H9 (cell line): ENCODE measurements around the gene PLA2G5. TPM values are rescaled to one million over a fixed set of nuclear protein-coding genes. Genes with fewer than 3 reads are reported as not detected.

Experiments used
- DNase-seq: peaks from one replicate; pipeline ENCODE4 v3.0.0-alpha.2; 2017
- H2AFZ ChIP-seq: one replicate; pipeline ENCODE4 v1.6.1; 2013; ENCODE audit warnings: mild to moderate bottlenecking, low read length, control low read depth, moderate library complexity
- H2AK5ac ChIP-seq: 2 replicates; pipeline ENCODE4 v1.6.1; 2013; ENCODE audit warnings: low read length, control low read depth, mixed read lengths; ENCODE audit not compliant: insufficient read length
- H2BK120ac ChIP-seq: one replicate; pipeline ENCODE4 v1.6.1; 2013; ENCODE audit warnings: low read depth, mild to moderate bottlenecking, low read length, control low read depth, inconsistent platforms; ENCODE audit not compliant: poor library complexity, severe bottlenecking
- H2BK12ac ChIP-seq: 2 replicates; pipeline ENCODE4 v1.6.1; 2013; ENCODE audit warnings: low read length, control low read depth, mixed read lengths, low read depth; ENCODE audit not compliant: insufficient read length
- H2BK15ac ChIP-seq: 2 replicates; pipeline ENCODE4 v1.6.1; 2013; ENCODE audit warnings: low read depth, low read length, control low read depth
- H2BK20ac ChIP-seq: one replicate; pipeline ENCODE4 v1.6.1; 2013; ENCODE audit warnings: low read depth, mild to moderate bottlenecking, low read length, control low read depth, inconsistent platforms; ENCODE audit not compliant: poor library complexity, severe bottlenecking
- H2BK5ac ChIP-seq: 2 replicates; pipeline ENCODE4 v1.6.1; 2013; ENCODE audit warnings: low read length, control low read depth, mixed read lengths; ENCODE audit not compliant: insufficient read length
- H3K14ac ChIP-seq: 2 replicates; pipeline ENCODE4 v1.6.1; 2013; ENCODE audit warnings: low read length, control low read depth; ENCODE audit not compliant: insufficient read depth
- H3K18ac ChIP-seq: 2 replicates; pipeline ENCODE4 v1.6.1; 2013; ENCODE audit warnings: low read depth, mild to moderate bottlenecking, mixed read lengths, low read length, control low read depth; ENCODE audit not compliant: insufficient read length
- H3K23ac ChIP-seq: 2 replicates; pipeline ENCODE4 v1.6.1; 2013; ENCODE audit warnings: low read length, control low read depth, mixed read lengths, low read depth; ENCODE audit not compliant: insufficient read length
- H3K23me2 ChIP-seq: 2 replicates; pipeline ENCODE4 v1.6.1; 2013; ENCODE audit warnings: low read depth, mild to moderate bottlenecking, mixed read lengths, low read length, control low read depth; ENCODE audit not compliant: insufficient read length, poor library complexity, severe bottlenecking
- H3K27ac ChIP-seq: 2 replicates; pipeline ENCODE4 v1.5.1; 2013; ENCODE audit warnings: low read length, control low read depth, mixed read lengths, low read depth; ENCODE audit not compliant: insufficient read length
- H3K27me3 ChIP-seq: 2 replicates; pipeline ENCODE4 v1.6.1; 2013; ENCODE audit warnings: low read length, control low read depth, inconsistent platforms; ENCODE audit not compliant: insufficient read depth
- H3K4ac ChIP-seq: 2 replicates; pipeline ENCODE4 v1.6.1; 2013; ENCODE audit warnings: low read depth, mild to moderate bottlenecking, control low read depth, inconsistent platforms, low read length, moderate library complexity
- H3K4me1 ChIP-seq: 2 replicates; pipeline ENCODE4 v1.6.1; 2013; ENCODE audit warnings: low read length, control low read depth, inconsistent platforms; ENCODE audit not compliant: insufficient read depth
- H3K4me2 ChIP-seq: 2 replicates; pipeline ENCODE4 v1.6.1; 2013; ENCODE audit warnings: low read length, control low read depth, mixed read lengths; ENCODE audit not compliant: insufficient read length, insufficient read depth
- H3K56ac ChIP-seq: 2 replicates; pipeline ENCODE4 v1.6.1; 2013; ENCODE audit warnings: low read depth, mild to moderate bottlenecking, mixed read lengths, low read length, control low read depth; ENCODE audit not compliant: insufficient read length
- H3K79me1 ChIP-seq: 2 replicates; pipeline ENCODE4 v1.6.1; 2013; ENCODE audit warnings: low read depth, mild to moderate bottlenecking, moderate library complexity, low read length, control low read depth, inconsistent platforms; ENCODE audit not compliant: insufficient read depth, poor library complexity, severe bottlenecking
- H3K79me2 ChIP-seq: 2 replicates; pipeline ENCODE4 v1.6.1; 2013; ENCODE audit warnings: low read length, control low read depth, inconsistent platforms; ENCODE audit not compliant: insufficient read depth
- H3K9ac ChIP-seq: 2 replicates; pipeline ENCODE4 v1.6.1; 2013; ENCODE audit warnings: low read length, control low read depth, mixed read lengths; ENCODE audit not compliant: insufficient read length; ENCODE audit errors: extremely low read depth
- H3K9me3 ChIP-seq: one replicate; pipeline ENCODE4 v1.6.1; 2013; ENCODE audit warnings: low read depth, low read length, inconsistent platforms; ENCODE audit not compliant: control insufficient read depth
- H3T11ph ChIP-seq: one replicate; pipeline ENCODE4 v1.6.1; 2013; ENCODE audit warnings: mild to moderate bottlenecking, low read length, control low read depth, inconsistent platforms
- H4K20me1 ChIP-seq: one replicate; pipeline ENCODE4 v1.6.1; 2013; ENCODE audit not compliant: control insufficient read depth, insufficient read length, insufficient read depth
- H4K5ac ChIP-seq: 2 replicates; pipeline ENCODE4 v1.6.1; 2013; ENCODE audit warnings: low read depth, mild to moderate bottlenecking, mixed read lengths, low read length, control low read depth; ENCODE audit not compliant: insufficient read length
- H4K8ac ChIP-seq: replicated peaks from 2 replicates; pipeline ENCODE4 v1.6.1; 2013; ENCODE audit warnings: low read length, control low read depth, mixed read lengths, low read depth; ENCODE audit not compliant: insufficient read length
- H4K91ac ChIP-seq: 2 replicates; pipeline ENCODE4 v1.6.1; 2013; ENCODE audit warnings: low read depth, mild to moderate bottlenecking, moderate library complexity, mixed read lengths, low read length, control low read depth; ENCODE audit not compliant: insufficient read length
- H3K27ac Mint-ChIP-seq, 3 experiments: 2 replicates in 2 of 3; 3 replicates in 1 of 3; pipeline ENCODE4 v1.8.0; 2020 to 2021; ENCODE audit warnings: mixed read lengths in 3 of 3, mild to moderate bottlenecking in 1 of 3, moderate library complexity in 1 of 3
- H3K27me3 Mint-ChIP-seq: 2 replicates; pipeline ENCODE4 v1.8.0; 2021; ENCODE audit warnings: low read depth, mild to moderate bottlenecking, moderate library complexity, mixed read lengths
- H3K36me3 Mint-ChIP-seq, 3 experiments: 2 replicates in 2 of 3; 3 replicates in 1 of 3; pipeline ENCODE4 v1.8.0; 2020 to 2021; ENCODE audit warnings: low read depth in 3 of 3, mixed read lengths in 3 of 3; ENCODE audit not compliant: insufficient read depth in 1 of 3
- H3K4me1 Mint-ChIP-seq, 2 experiments: 2 replicates each; pipeline ENCODE4 v1.8.0; 2020; ENCODE audit warnings: mixed read lengths in 2 of 2
- H3K4me3 Mint-ChIP-seq, 2 experiments: 2 replicates in 1 of 2; 3 replicates in 1 of 2; pipeline ENCODE4 v1.8.0; 2020 to 2021; ENCODE audit warnings: mild to moderate bottlenecking in 2 of 2, mixed read lengths in 2 of 2, moderate library complexity in 1 of 2
- H3K9me3 Mint-ChIP-seq, 2 experiments: 2 replicates in 1 of 2; 3 replicates in 1 of 2; pipeline ENCODE4 v1.8.0; 2020; ENCODE audit warnings: mild to moderate bottlenecking in 2 of 2, mixed read lengths in 2 of 2, moderate library complexity in 1 of 2
- CTCF ChIP-seq: fragments of 200-600 bp; sonication (generic); conservative IDR thresholded peaks from 3 replicates; pipeline ENCODE4 v1.8.0; 2021; ENCODE audit warnings: antibody characterized with exemption, mild to moderate bottlenecking
- WGBS: extraction: QIAGEN DNeasy Blood & Tissue Kit; methylation state at CpG from one replicate; pipeline ENCODE4 v1.1.7; 2013; ENCODE audit warnings: missing lambda C conversion rate, low lambda C conversion rate, mixed read lengths; ENCODE audit not compliant: insufficient read length; ENCODE audit errors: extremely low coverage; 5-methylcytosine and 5-hydroxymethylcytosine counted together
- total RNA-seq: library from RNA; stranded (reverse); gene quantifications from 2 replicates; pipeline ENCODE4 v1.2.1, GENCODE V29; 2021

The PLA2G5 gene
- total RNA-seq, 1 experiment from 2014 or later = not detected

- no peak overlapping the region for H3K9ac ChIP-seq
- H2BK20ac ChIP-seq = no peak overlapping the region
- no peak for DNase-seq
- H3K14ac ChIP-seq = no peak overlapping the region
- no peak overlapping the region for H3K18ac ChIP-seq
- H2BK5ac ChIP-seq = no peak overlapping the region
- H3K79me2 ChIP-seq = no peaks in the 10 kb centered on the region
- no peak overlapping the region for H2AK5ac ChIP-seq
- Mint-ChIP-seq H3K4me3 (no peak overlapping the region), H3K36me3 (no peaks in the 10 kb centered on the region), H3K9me3 (peaks cover 0 to 5% of the 10 kb centered on the region in 2 experiments; a peak in 3 of 5 replicates), H3K27ac (no peak overlapping the region), H3K4me1 (no peaks in the 10 kb centered on the region), H3K27me3 (peaks cover 4% of the 10 kb centered on the region)
- H3K4me2 ChIP-seq = no peak overlapping the region
- no peaks in the 10 kb centered on the region for H3K79me1 ChIP-seq
- no peak overlapping the region for H3K27ac ChIP-seq
- H2BK12ac ChIP-seq = no peak overlapping the region
- H3K56ac ChIP-seq = no peak overlapping the region
- H4K91ac ChIP-seq = no peak overlapping the region
- H2BK120ac ChIP-seq = no peak overlapping the region
- no peaks in the 10 kb centered on the region for H3K27me3 ChIP-seq
- H3K23me2 ChIP-seq = no peaks in the 10 kb centered on the region
- H4K20me1 ChIP-seq = no peaks in the 10 kb centered on the region
- H2AFZ ChIP-seq = no peak overlapping the region
- H3K9me3 ChIP-seq = no peaks in the 10 kb centered on the region
- H4K8ac ChIP-seq = no peak overlapping the region
- H3K4ac ChIP-seq = no peak overlapping the region
- H4K5ac ChIP-seq = no peak overlapping the region
- no peak overlapping the region for H3K23ac ChIP-seq
- no CpG with 5 or more reads among the region's 2 CpGs for whole genome bisulfite sequencing
- H3K4me1 ChIP-seq = no peaks in the 10 kb centered on the region
- no peak overlapping the region for H2BK15ac ChIP-seq
- H3T11ph ChIP-seq = no peak overlapping the region
- no peak for TF ChIP-seq CTCF
Observed at GRCh38 chr1:20063861-20064292, 6.1 kb upstream of the PLA2G5 start.
